PC-9 (cell line): ENCODE data around the gene RBMS1.

Experiments
- EZH2 ChIP-seq: fragments of 200-600 bp; sonication (generic); IDR thresholded peaks from 2 replicates; pipeline ENCODE4 v1.8.0; 2017; ENCODE audit warnings: antibody characterized with exemption, low read depth
- TF ChIP-seq, protein P1 (sequence below): fragments of 200-600 bp; sonication (generic); conservative IDR thresholded peaks from 2 replicates; pipeline ENCODE4 v1.6.1; 2017; ENCODE audit warnings: mixed run types, antibody characterized with exemption, mild to moderate bottlenecking, moderate library complexity

DNA sequence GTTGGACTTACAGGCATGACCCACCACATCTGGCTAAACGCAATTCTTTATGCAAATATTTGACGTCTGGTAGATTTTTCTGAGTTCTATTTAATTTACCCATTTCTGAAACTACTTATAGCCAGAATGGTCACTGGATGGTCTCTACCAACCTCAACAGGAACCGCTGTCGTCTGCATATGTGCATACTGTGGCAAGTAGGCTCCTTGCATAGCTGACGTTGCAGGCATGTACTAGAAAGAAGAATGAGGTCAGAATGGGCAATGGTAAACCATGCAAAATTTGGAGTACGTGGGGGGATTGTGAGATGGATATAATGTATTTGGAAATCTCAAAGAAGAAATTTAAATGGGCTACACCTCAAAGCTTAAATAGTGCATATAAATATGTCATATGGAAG, 216.5 kb downstream of the RBMS1 start:
- TF ChIP-seq, protein P1, sequence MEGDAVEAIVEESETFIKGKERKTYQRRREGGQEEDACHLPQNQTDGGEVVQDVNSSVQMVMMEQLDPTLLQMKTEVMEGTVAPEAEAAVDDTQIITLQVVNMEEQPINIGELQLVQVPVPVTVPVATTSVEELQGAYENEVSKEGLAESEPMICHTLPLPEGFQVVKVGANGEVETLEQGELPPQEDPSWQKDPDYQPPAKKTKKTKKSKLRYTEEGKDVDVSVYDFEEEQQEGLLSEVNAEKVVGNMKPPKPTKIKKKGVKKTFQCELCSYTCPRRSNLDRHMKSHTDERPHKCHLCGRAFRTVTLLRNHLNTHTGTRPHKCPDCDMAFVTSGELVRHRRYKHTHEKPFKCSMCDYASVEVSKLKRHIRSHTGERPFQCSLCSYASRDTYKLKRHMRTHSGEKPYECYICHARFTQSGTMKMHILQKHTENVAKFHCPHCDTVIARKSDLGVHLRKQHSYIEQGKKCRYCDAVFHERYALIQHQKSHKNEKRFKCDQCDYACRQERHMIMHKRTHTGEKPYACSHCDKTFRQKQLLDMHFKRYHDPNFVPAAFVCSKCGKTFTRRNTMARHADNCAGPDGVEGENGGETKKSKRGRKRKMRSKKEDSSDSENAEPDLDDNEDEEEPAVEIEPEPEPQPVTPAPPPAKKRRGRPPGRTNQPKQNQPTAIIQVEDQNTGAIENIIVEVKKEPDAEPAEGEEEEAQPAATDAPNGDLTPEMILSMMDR, result no peak
- no peak for TF ChIP-seq EZH2
